HEK293T (cell line): ENCODE data around the gene CERS2.

Experiments
- ARNT ChIP-seq: fragments of 450-650 bp; IDR thresholded peaks from 2 replicates; pipeline ENCODE4 v1.6.1; 2017; ENCODE audit warnings: mild to moderate bottlenecking
- FOXK2 ChIP-seq: fragments of 450-650 bp; IDR thresholded peaks from 2 replicates; pipeline ENCODE4 v1.6.1; 2016; ENCODE audit warnings: mild to moderate bottlenecking
- FOXM1 ChIP-seq: fragments of 450-650 bp; IDR thresholded peaks from 2 replicates; pipeline ENCODE4 v1.6.1; 2017; ENCODE audit warnings: mild to moderate bottlenecking, borderline replicate concordance
- L3MBTL2 ChIP-seq: fragments of 450-650 bp; conservative IDR thresholded peaks from 2 replicates; pipeline ENCODE4 v1.6.1; 2016; ENCODE audit warnings: mild to moderate bottlenecking
- NFRKB ChIP-seq: fragments of 450-650 bp; IDR thresholded peaks from 2 replicates; pipeline ENCODE4 v1.6.1; 2016; ENCODE audit warnings: mild to moderate bottlenecking, moderate library complexity
- SP1 ChIP-seq: fragments of 450-650 bp; IDR thresholded peaks from 2 replicates; pipeline ENCODE4 v1.6.1; 2017
- SUZ12 ChIP-seq: fragments of 450-650 bp; IDR thresholded peaks from 2 replicates; pipeline ENCODE4 v1.6.1; 2016; ENCODE audit warnings: mild to moderate bottlenecking

- TF ChIP-seq NFRKB (no peak), FOXK2 (no peak), ARNT (no peak), SP1 (no peak), L3MBTL2 (no peak), FOXM1 (no peak), SUZ12 (no peak)
Observed at GRCh38 chr1:150955280-150955679, 19.4 kb downstream of the CERS2 start.
